C1 segment of cervical spinal cord (tissue), 14 donors: ENCODE measurements around the gene TRPC1.
A peak's percentile ranks its signal among the peaks of the same experiment; 100 is the strongest.

Experiments
- DNase-seq, 14 donors: peaks; one replicate each; lab custom pipeline; 2025; lab: John Stamatoyannopoulos, UW

Gene TRPC1

GRCh38 chr3:142837526-142837925, 113.7 kb downstream of the TRPC1 start:
- DNase-seq, result no peak

GRCh38 chr3:142839831-142840230, 116.0 kb downstream of the TRPC1 start:
- no peak for DNase-seq

- DNase-seq, result no peak
Observed at GRCh38 chr3:142844339-142844977, 120.6 kb downstream of the TRPC1 start.

GRCh38 chr3:142846779-142847577, 123.1 kb downstream of the TRPC1 start:
- no peak for DNase-seq

GRCh38 chr3:142849148-142849547, 125.3 kb downstream of the TRPC1 start:
- DNase-seq, result no peak

GRCh38 chr3:142850395-142851023, 126.7 kb downstream of the TRPC1 start:
- no peak for DNase-seq

GRCh38 chr3:142852009-142852408, 128.2 kb downstream of the TRPC1 start:
- DNase-seq, result no peak

- DNase-seq, result no peak
Observed at GRCh38 chr3:142853270-142854168, 129.7 kb downstream of the TRPC1 start.

- DNase-seq, result peak in 1 of 14 donors; percentile 77
Observed at GRCh38 chr3:142857056-142857455, 133.2 kb downstream of the TRPC1 start.
